ENCODE results near the gene SPINT2.

- TF ChIP-seq, protein P1, sequence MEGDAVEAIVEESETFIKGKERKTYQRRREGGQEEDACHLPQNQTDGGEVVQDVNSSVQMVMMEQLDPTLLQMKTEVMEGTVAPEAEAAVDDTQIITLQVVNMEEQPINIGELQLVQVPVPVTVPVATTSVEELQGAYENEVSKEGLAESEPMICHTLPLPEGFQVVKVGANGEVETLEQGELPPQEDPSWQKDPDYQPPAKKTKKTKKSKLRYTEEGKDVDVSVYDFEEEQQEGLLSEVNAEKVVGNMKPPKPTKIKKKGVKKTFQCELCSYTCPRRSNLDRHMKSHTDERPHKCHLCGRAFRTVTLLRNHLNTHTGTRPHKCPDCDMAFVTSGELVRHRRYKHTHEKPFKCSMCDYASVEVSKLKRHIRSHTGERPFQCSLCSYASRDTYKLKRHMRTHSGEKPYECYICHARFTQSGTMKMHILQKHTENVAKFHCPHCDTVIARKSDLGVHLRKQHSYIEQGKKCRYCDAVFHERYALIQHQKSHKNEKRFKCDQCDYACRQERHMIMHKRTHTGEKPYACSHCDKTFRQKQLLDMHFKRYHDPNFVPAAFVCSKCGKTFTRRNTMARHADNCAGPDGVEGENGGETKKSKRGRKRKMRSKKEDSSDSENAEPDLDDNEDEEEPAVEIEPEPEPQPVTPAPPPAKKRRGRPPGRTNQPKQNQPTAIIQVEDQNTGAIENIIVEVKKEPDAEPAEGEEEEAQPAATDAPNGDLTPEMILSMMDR (CRISPR knock-in tag; IDR thresholded peaks at IDR 0.05), result no peak
- TF ChIP-seq ZNF567 (CRISPR knock-in tag; IDR thresholded peaks at IDR 0.05; ENCODE audit: borderline replicate concordance) (no peak), SNAPC2 (CRISPR knock-in tag; IDR thresholded peaks at IDR 0.05) (no peak), ZBTB10 (CRISPR knock-in tag; IDR thresholded peaks at IDR 0.05; ENCODE audit: borderline replicate concordance) (no peak), ZNF530 (CRISPR knock-in tag; IDR thresholded peaks at IDR 0.05; ENCODE audit: low read depth) (no peak), TFAP4 (IDR thresholded peaks at IDR 0.05; ENCODE audit: borderline replicate concordance, low read depth) (no peak), CEBPB (IDR thresholded peaks at IDR 0.05; ENCODE audit: borderline replicate concordance, low read depth, low read length) (no peak)
- TF ChIP-seq, protein P2, sequence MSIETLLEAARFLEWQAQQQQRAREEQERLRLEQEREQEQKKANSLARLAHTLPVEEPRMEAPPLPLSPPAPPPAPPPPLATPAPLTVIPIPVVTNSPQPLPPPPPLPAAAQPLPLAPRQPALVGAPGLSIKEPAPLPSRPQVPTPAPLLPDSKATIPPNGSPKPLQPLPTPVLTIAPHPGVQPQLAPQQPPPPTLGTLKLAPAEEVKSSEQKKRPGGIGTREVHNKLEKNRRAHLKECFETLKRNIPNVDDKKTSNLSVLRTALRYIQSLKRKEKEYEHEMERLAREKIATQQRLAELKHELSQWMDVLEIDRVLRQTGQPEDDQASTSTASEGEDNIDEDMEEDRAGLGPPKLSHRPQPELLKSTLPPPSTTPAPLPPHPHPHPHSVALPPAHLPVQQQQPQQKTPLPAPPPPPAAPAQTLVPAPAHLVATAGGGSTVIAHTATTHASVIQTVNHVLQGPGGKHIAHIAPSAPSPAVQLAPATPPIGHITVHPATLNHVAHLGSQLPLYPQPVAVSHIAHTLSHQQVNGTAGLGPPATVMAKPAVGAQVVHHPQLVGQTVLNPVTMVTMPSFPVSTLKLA (IDR thresholded peaks at IDR 0.05), result no peak
Observed at GRCh38 chr19:38253788-38254187, 10.6 kb upstream of the SPINT2 start.
